HepG2 (cell line): ENCODE measurements around the gene DOK7. TPM values are rescaled to one million over a fixed set of nuclear protein-coding genes. Genes with fewer than 3 reads are reported as not detected.

ENCODE experiments used
- ATAC-seq: fragments of 200-7000 bp; cut with Tn5 transposase; 3 replicates; pipeline ENCODE4 v1.9.1; 2020; ENCODE audit warnings: mild to moderate bottlenecking, moderate library complexity
- BruUV-seq: library from RNA; stranded (reverse); fragments of 400-500 nt; replicated peaks from 2 replicates; lab custom pipeline; 2021; lab: Mats Ljungman, UMichigan
- CTCF ChIA-PET: fragments of 300-600 bp; formaldehyde crosslinking; extraction: SDS; loops from one replicate; lab custom pipeline; 2021; ENCODE audit warnings: low total read pairs, inconsistent platforms, low intra/inter-chr PET ratio; lab: Yijun Ruan, JAX
- POLR2A ChIA-PET: fragments of 350-600 bp; sonication (Branson Sonifier 250); formaldehyde crosslinking; loops from one replicate; lab custom pipeline; 2020; ENCODE audit warnings: antibody characterized with exemption, inconsistent platforms; lab: Yijun Ruan, JAX
- DNase-seq: peaks from one replicate; pipeline ENCODE4 v3.0.0-alpha.2; 2015; ENCODE audit warnings: low spot score
- FAIRE-seq: peaks from 3 replicates; lab custom pipeline; 2011; peaks lifted over from hg19 to GRCh38; lab: Jason Lieb, UNC
- H2AFZ ChIP-seq: one replicate; pipeline ENCODE4 v1.6.1; 2011; ENCODE audit warnings: low read length, inconsistent platforms
- H3K27ac ChIP-seq: fragments of 300-600 bp; 3 replicates; pipeline ENCODE4 v1.8.0; 2011; ENCODE audit warnings: mixed run types, mild to moderate bottlenecking, mixed read lengths, low read length, inconsistent platforms; ENCODE audit not compliant: insufficient read depth; ENCODE audit errors: extremely low read length
- H3K27me3 ChIP-seq, 2 experiments: fragments of 200-600 bp in 1 of 2; 2 replicates in 1 of 2; 3 replicates in 1 of 2; pipeline versions ENCODE4 v1.6.0 to v1.8.0; 2011; ENCODE audit warnings: low read length in 2 of 2, mild to moderate bottlenecking in 2 of 2, moderate library complexity in 2 of 2, inconsistent platforms in 1 of 2; ENCODE audit not compliant: insufficient read depth in 2 of 2, control insufficient read depth in 1 of 2
- H3K36me3 ChIP-seq, 2 experiments: fragments of 200-600 bp in 1 of 2; replicated peaks in 1 of 2; 2 replicates in 1 of 2; 3 replicates in 1 of 2; pipeline versions ENCODE4 v1.5.1 to v1.8.0; 2011; ENCODE audit warnings: low read length in 2 of 2, inconsistent platforms in 1 of 2; ENCODE audit not compliant: insufficient read depth in 2 of 2, control insufficient read depth in 1 of 2
- H3K4me1 ChIP-seq: 2 replicates; pipeline ENCODE4 v1.5.1; 2012; ENCODE audit warnings: low read length, inconsistent platforms; ENCODE audit not compliant: insufficient read depth
- H3K4me2 ChIP-seq: 2 replicates; pipeline ENCODE4 v1.6.0; 2011; ENCODE audit warnings: low read depth, low read length, inconsistent platforms
- H3K4me3 ChIP-seq, 3 experiments: fragments of 200-600 bp in 1 of 3; sonication (generic), shearing (Covaris generic) in 1 of 3; replicated peaks in 1 of 3; 2 replicates each; pipeline ENCODE4 v1.5.1; 2011 to 2016; ENCODE audit warnings: low read length in 3 of 3, inconsistent platforms in 2 of 3, low read depth in 2 of 3, mild to moderate bottlenecking in 2 of 3, control low read depth in 1 of 3, mixed read lengths in 1 of 3; ENCODE audit not compliant: insufficient read depth in 1 of 3
- H3K79me2 ChIP-seq: one replicate; pipeline ENCODE4 v1.6.1; 2011; ENCODE audit warnings: low read length, inconsistent platforms; ENCODE audit not compliant: insufficient read depth
- H3K9ac ChIP-seq: 2 replicates; pipeline ENCODE4 v1.6.0; 2011; ENCODE audit warnings: mild to moderate bottlenecking, low read depth, low read length, inconsistent platforms; ENCODE audit not compliant: insufficient read depth
- H3K9me3 ChIP-seq: 2 replicates; pipeline ENCODE4 v1.5.1; 2012; ENCODE audit warnings: mild to moderate bottlenecking, low read length
- H4K20me1 ChIP-seq: 2 replicates; pipeline ENCODE4 v1.6.0; 2011; ENCODE audit warnings: inconsistent platforms, mild to moderate bottlenecking, low read length, moderate library complexity; ENCODE audit not compliant: insufficient read depth
- ATF4 ChIP-seq, 2 experiments: fragments of 450-650 bp in 1 of 2; sonication (generic) in 1 of 2; formaldehyde crosslinking; IDR thresholded peaks; 2 replicates each; pipeline versions ENCODE4 v1.5.0 to v1.8.0; 2020 to 2022; ENCODE audit warnings: mild to moderate bottlenecking in 1 of 2, missing genetic modification reagents in 1 of 2
- HMGXB4 ChIP-seq, 2 experiments: sonication (generic) in 1 of 2; formaldehyde crosslinking in 1 of 2; IDR thresholded peaks; 2 replicates each; pipeline versions ENCODE4 v1.4.0 to v1.6.1; 2018 to 2020; ENCODE audit warnings: missing genetic modification reagents in 2 of 2, borderline replicate concordance in 1 of 2, low read depth in 1 of 2, mild to moderate bottlenecking in 1 of 2, missing biosample characterization in 1 of 2
- RBFOX2 ChIP-seq: fragments of 200-400 bp; formaldehyde crosslinking; IDR thresholded peaks from 2 replicates; pipeline ENCODE4 v1.6.1; 2017; ENCODE audit warnings: low read depth, mild to moderate bottlenecking, low read length
- ZNF33A ChIP-seq: sonication (generic); formaldehyde crosslinking; IDR thresholded peaks from 2 replicates; pipeline ENCODE4 v1.5.1; 2020; ENCODE audit warnings: missing genetic modification reagents, mild to moderate bottlenecking, moderate library complexity, borderline replicate concordance
- WGBS: methylation state at CpG from one replicate; pipeline ENCODE4 v1.1.6; 2017; ENCODE audit warnings: low lambda C conversion rate; 5-methylcytosine and 5-hydroxymethylcytosine counted together
- in situ Hi-C: cut with HindIII; loops from 2 replicates; pipeline ENCODE4 v1.10.0; 2017; ENCODE audit warnings: low pct_unique_long_range_greater_than_20kb; ENCODE audit not compliant: extremely low pct_ligation_motif_present
- intact Hi-C: fragments of 100-400 bp; cut with micrococcal nuclease; formaldehyde crosslinking; loops from one replicate; pipeline ENCODE4 v1.10.0; 2022; ENCODE audit not compliant: unreplicated experiment
- polyA plus RNA-seq, 8 experiments: library from polyadenylated mRNA; depleted of rRNA in 3 of 8; stranded (reverse) in 7 of 8; unstranded in 1 of 8; fragments of >200 nt; fragmentation: Illumina TruSeq in 4 of 8; extraction: Trizol in 4 of 8; gene quantifications; 2 replicates each; pipeline versions ENCODE4 v1.2.1 to v1.2.3, GENCODE V29; 2011 to 2016; ENCODE audit warnings: low read depth in 4 of 8, missing spikeins in 1 of 8, mixed read lengths in 1 of 8; ENCODE audit not compliant: insufficient read depth in 1 of 8
- total RNA-seq, 5 experiments: library from RNA; depleted of rRNA; stranded (reverse); fragments of >200 nt; fragmentation: Illumina TruSeq; extraction: Trizol; gene quantifications; 2 replicates each; pipeline ENCODE4 v1.2.3, GENCODE V29; 2016; ENCODE audit warnings: low read depth in 1 of 5

Gene DOK7
- total and polyA plus RNA-seq, 2 of the 13 experiments (the other 11 are each of a cell fraction or from before 2014, with no cell fraction given): 0.03 to 0.07 TPM

- TF ChIP-seq HMGXB4 (CRISPR knock-in tag; IDR thresholded peaks at IDR 0.05; ENCODE audit: borderline replicate concordance in 1 of 2, low read depth in 1 of 2) (no peak), ZNF33A (no peak)
These were observed 49.2 kb downstream of the DOK7 start (continued) for GRCh38 chr4:3512279-3512678.

- no peaks in the 10 kb centered on the region for H3K27me3 ChIP-seq
- no peak overlapping the region for H3K4me2 ChIP-seq
- no peaks in the 10 kb centered on the region for H3K4me1 ChIP-seq
- peaks cover 23 to 71% of the 10 kb centered on the region in 2 experiments for H3K36me3 ChIP-seq
- BruUV-seq: no TSS peak
- ChIA-PET POLR2A (interaction anchor here (0.6 kb wide), 1 partner anchor 368 kb away, joined by 3 read pairs; no protein-coding TSS in a partner anchor), CTCF (no interaction called here)
- H3K9me3 ChIP-seq: no peaks in the 10 kb centered on the region
- FAIRE-seq (no peak), DNase-seq (no peak)
- no peak overlapping the region for H3K9ac ChIP-seq
- no peaks in the 10 kb centered on the region for H3K79me2 ChIP-seq
- 97% methylated on average over 22 of the region's 22 CpGs for WGBS
- in situ Hi-C loops: no loop called here
- intact Hi-C loops: no loop called here
- H3K4me3 ChIP-seq: no peak overlapping the region
- no peaks in the 10 kb centered on the region for H4K20me1 ChIP-seq
- no peak overlapping the region for H2AFZ ChIP-seq
- TF ChIP-seq ATF4 (CRISPR knock-in tag; IDR thresholded peaks at IDR 0.05): no peak
- 0 out of 2 replicates have a peak, but pooled peaks have one; percentile 20 for TF ChIP-seq RBFOX2
- TF ChIP-seq, all 625 proteins: peak for 1
- no peak overlapping the region for H3K27ac ChIP-seq
- ATAC-seq: no peak
These were observed 49.6 kb downstream of the DOK7 start for GRCh38 chr4:3512719-3513118.
